Measurements from ENCODE around the gene ATXN10.

Gene ATXN10

DNA sequence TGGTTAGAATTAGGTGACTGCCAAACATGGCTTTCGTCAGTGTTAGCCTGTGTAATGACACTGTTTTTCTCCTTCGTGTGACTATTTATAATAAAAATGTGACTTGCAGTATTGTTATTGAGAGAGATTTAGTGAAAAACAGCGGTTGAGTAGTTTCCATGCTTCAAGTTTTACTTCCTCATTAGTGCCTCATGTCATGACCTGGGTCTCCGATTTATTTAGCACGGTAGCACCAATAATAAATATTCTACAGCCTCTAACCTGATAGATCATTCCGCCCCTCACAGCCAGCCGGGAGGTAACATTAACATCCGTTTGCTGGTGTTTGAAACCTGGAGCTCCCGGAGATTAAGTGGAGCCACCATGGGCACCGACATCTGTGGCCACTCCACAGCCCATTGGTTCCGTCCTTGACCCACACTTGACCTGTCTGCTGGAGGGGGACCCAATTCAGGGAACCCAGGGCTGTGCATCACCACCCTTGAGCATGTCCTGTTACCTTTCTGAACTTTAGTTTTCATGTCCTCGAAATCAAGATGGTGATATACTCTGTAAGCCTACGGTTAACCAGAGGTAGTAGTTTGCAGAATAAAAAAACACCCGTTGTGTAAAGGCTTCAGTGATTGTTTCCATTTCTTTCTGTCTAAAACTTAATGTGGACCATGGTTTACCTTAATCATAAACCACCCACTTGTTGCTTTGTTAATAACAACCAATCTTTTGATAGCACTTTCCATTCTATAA is 104.1 kb downstream of the ATXN10 start:
- Histone ChIP-seq H3K27me3 (ENCODE audit: insufficient read depth, low read depth, severe bottlenecking) (no peaks in the 10 kb centered on the region), H3K4me3 (ENCODE audit: low read depth, low read length) (no peak overlapping the region), H3K36me3 (peaks cover 14% of the 10 kb centered on the region), H3K9me3 (ENCODE audit: severe bottlenecking) (no peaks in the 10 kb centered on the region), H3K27ac (no peak overlapping the region)
- TF ChIP-seq, protein P1, sequence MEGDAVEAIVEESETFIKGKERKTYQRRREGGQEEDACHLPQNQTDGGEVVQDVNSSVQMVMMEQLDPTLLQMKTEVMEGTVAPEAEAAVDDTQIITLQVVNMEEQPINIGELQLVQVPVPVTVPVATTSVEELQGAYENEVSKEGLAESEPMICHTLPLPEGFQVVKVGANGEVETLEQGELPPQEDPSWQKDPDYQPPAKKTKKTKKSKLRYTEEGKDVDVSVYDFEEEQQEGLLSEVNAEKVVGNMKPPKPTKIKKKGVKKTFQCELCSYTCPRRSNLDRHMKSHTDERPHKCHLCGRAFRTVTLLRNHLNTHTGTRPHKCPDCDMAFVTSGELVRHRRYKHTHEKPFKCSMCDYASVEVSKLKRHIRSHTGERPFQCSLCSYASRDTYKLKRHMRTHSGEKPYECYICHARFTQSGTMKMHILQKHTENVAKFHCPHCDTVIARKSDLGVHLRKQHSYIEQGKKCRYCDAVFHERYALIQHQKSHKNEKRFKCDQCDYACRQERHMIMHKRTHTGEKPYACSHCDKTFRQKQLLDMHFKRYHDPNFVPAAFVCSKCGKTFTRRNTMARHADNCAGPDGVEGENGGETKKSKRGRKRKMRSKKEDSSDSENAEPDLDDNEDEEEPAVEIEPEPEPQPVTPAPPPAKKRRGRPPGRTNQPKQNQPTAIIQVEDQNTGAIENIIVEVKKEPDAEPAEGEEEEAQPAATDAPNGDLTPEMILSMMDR (IDR thresholded peaks at IDR 0.05; ENCODE audit: low read depth, low read length) = no peak
- DNase-seq = no peak

DNA sequence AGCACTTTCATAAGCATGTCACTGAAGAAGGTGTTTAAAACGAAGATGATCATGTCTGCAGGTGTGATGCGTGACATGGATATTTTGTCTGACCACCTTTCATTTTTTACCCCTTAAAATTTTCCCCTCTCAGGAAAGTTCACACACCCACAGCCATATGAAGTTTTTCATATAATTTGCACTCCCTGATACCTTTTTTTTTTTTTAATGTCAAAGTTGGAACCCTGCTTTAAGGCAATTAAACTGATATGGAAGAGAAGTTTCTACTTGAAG is 104.6 kb downstream of the ATXN10 start:
- H3K27ac ChIP-seq = no peak overlapping the region
- TF ChIP-seq, protein P1 (IDR thresholded peaks at IDR 0.05; ENCODE audit: low read depth, low read length) = no peak
- H3K9me3 ChIP-seq (ENCODE audit: severe bottlenecking) = no peaks in the 10 kb centered on the region
- peaks cover 10% of the 10 kb centered on the region for H3K36me3 ChIP-seq
- no peaks in the 10 kb centered on the region for H3K27me3 ChIP-seq (ENCODE audit: insufficient read depth, low read depth, severe bottlenecking)
- DNase-seq = no peak
- H3K4me3 ChIP-seq (ENCODE audit: low read depth, low read length) = no peak overlapping the region

DNA sequence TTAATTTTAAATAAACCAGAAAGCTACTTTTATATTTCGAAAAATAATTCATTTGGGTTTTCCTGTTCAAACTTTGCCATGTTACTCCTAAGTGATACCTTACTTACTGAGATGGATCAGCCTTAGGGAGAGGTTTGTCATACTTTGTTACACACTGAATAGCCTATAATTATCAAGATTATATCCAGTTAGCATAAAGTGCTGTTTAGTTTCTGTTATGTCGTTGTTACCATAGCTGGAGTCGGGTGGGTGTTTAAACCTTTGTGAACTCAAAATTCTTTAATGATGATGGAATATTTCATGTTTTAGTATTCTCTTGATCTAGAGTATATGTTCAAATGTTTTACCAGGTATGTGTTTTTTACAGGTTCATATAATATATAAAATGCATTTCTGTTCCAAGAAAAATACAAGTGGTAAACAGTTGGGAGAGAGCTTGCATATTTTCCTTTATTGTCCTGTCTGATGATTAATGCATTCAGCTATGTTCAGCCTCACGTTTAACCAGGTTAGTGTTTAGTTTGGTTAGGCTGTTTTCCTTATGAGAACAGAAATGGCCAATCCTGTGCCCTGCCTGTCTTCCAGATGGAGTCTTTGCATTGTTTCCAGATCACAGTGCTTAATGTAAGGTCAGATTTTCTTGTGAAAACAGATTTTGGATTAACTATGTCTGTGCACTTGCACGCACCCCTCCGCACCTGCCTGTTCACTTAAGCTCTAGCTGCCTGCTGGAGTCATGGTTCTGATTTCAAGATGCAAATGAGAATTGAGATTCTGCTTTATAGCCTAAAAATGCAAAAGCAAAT is 105.6 kb downstream of the ATXN10 start:
- peak; percentile 18 for DNase-seq
- TF ChIP-seq, protein P1 (IDR thresholded peaks at IDR 0.05; ENCODE audit: low read depth, low read length) = no peak
- H3K9me3 ChIP-seq (ENCODE audit: severe bottlenecking) = no peaks in the 10 kb centered on the region
- peaks cover 10% of the 10 kb centered on the region for H3K36me3 ChIP-seq
- no peaks in the 10 kb centered on the region for H3K27me3 ChIP-seq (ENCODE audit: insufficient read depth, low read depth, severe bottlenecking)
- H3K4me3 ChIP-seq (ENCODE audit: low read depth, low read length) = no peak overlapping the region
- H3K27ac ChIP-seq = no peak overlapping the region

DNA sequence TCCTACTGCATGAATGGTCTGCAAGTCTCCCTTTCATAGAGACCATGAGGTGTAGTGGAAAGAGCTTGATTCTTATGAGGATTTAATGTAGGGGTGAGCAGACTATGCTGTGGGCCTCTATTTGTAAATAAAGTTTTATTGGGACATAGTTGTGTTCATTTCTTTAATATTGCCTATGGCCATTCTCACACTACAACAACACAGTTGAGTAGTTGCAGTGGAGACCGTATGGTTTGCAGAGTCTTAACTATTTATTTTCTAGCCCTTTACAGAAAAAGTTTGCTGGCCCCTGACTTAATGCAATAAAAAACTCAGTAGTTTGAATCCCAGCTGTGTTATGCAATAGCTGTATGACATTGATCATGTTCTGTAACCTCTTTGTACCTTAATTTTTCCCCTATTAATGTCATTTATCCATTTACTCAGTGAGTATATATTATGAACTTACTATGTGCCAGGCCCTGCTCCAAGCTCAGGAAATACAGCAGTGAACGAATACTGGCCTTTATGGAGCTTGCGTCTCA is 106.3 kb downstream of the ATXN10 start:
- TF ChIP-seq, protein P1 (IDR thresholded peaks at IDR 0.05; ENCODE audit: low read depth, low read length) = no peak
- H3K27me3 ChIP-seq (ENCODE audit: insufficient read depth, low read depth, severe bottlenecking) = no peaks in the 10 kb centered on the region
- H3K4me3 ChIP-seq (ENCODE audit: low read depth, low read length) = no peak overlapping the region
- H3K36me3 ChIP-seq = peaks cover 10% of the 10 kb centered on the region
- no peak overlapping the region for H3K27ac ChIP-seq
- DNase-seq = no peak
- H3K9me3 ChIP-seq (ENCODE audit: severe bottlenecking) = no peaks in the 10 kb centered on the region

DNA sequence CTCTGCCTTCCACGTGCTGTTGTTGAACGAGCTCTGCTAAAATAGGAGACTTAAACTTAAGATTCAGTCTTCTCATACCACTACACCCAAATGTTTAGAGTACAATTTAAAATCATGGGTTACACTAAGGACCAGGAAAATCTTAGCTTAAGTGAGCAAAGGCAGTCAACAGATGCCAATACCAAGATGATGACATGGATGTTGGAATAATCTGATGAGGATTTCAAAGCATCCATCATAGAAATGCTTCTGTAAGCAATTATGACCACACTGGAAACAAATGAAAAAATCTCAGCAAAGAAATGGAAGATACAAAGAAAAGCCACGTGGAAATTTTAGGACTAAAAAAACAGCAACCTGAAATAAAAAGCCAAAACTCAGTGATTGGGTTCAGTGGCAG is 109.8 kb downstream of the ATXN10 start:
- peaks cover 12% of the 10 kb centered on the region for H3K36me3 ChIP-seq
- DNase-seq = no peak
- TF ChIP-seq, protein P1 (IDR thresholded peaks at IDR 0.05; ENCODE audit: low read depth, low read length) = no peak
- H3K4me3 ChIP-seq (ENCODE audit: low read depth, low read length) = no peak overlapping the region
- no peaks in the 10 kb centered on the region for H3K27me3 ChIP-seq (ENCODE audit: insufficient read depth, low read depth, severe bottlenecking)
- H3K27ac ChIP-seq = no peak overlapping the region
- H3K9me3 ChIP-seq (ENCODE audit: severe bottlenecking) = no peaks in the 10 kb centered on the region
